Astrocyte of the hippocampus (primary cell): ENCODE measurements around the gene LHFPL5.
A peak's percentile ranks its signal among the peaks of the same experiment; 100 is the strongest.

Experiments
- DNase-seq: peaks from one replicate; pipeline ENCODE4 v3.0.0; 2011; ENCODE audit warnings: low read depth, low spot score

The LHFPL5 gene

DNA sequence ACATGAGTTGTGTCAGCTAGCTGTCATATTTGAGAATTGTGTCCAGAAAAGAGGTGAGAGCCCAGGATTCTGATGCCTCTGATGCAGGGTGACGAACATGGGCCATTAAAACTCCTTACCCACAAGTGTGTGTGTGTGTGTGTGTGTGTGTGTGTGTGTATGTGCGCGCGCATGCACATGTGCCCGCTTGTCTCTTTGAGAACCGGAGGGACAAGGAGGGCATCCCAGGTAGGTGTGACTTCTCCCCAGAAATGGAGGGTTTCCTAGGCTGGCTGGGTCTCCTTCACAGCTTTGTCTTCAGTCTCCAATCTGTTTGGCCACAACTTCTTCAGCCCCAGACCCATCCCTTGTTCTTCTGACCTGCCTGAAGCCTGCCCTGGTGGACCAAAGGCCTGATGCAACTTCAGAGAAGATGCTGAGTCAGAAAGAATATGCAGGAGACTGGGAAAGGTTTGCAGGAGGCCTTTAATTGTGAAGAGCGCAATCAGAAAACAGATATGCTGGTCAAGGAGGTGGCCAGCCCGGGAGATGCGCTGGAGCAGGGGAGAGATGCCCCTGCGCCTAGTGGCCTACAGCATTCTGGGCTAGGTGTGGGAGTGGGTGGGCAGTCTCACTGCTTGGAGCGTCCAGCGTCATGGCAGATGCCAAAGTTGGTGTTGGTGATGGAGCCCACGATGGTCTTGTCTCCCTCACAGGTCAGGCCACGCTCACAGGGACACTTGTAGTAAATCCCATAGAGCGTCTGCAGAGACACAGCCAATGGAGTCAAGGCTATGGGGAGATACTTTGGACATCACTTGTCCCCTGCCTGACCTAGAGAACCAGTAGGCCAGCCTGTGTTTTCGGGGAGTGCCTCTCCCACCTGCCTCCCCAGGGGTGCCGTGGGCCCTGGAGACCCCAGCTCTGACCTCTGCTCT, 10.4 kb upstream of the LHFPL5 start:
- no peak for DNase-seq

DNA sequence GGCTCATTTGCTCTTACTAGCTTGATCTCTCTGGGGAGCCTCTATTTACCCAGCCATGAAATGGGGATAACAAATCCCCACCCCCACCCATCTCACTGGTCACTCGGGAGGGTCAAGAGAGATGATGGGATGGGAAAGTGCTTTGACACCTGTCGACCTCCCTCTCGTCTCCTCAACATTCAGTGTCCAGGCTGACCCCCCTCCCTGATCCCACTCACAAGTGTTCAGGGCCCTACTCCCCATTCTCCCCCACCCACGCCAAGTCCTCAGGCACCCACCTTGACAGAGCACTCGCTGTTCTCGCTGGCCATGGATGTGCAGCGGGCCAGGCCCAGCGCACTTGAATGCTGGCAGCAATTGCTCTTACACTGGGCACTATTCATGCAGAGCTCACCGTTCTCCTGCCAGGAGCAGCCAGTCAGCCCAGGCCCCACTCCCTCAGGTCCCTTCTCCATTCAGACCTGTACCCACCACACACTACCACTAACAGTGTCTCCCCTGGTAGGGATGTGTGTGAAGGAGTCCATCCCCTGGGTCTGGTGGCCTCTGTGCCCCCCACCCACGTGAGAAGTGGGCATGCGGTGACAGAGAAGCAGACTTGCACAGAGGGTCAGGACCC, 9.6 kb upstream of the LHFPL5 start:
- no peak for DNase-seq

DNA sequence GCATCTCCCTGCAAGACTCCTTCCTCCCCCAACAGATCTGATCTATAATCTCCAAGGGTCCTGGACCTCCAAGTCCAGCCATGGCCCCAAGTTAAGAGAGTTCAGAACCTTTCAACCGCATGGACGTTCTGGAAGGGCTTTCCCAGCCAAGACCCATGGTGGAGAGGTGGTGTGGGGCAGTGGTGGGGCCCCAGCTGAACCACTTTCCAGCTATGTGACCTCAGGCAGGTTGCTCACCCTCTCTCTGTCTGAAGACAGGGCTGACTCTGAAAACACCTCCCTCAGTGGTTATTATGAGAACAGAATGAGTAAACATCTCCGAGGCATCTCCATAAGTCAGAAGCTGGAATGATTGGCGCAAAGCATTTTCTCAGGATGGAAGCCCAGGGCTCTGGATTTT, 8.9 kb upstream of the LHFPL5 start:
- no peak for DNase-seq

DNA sequence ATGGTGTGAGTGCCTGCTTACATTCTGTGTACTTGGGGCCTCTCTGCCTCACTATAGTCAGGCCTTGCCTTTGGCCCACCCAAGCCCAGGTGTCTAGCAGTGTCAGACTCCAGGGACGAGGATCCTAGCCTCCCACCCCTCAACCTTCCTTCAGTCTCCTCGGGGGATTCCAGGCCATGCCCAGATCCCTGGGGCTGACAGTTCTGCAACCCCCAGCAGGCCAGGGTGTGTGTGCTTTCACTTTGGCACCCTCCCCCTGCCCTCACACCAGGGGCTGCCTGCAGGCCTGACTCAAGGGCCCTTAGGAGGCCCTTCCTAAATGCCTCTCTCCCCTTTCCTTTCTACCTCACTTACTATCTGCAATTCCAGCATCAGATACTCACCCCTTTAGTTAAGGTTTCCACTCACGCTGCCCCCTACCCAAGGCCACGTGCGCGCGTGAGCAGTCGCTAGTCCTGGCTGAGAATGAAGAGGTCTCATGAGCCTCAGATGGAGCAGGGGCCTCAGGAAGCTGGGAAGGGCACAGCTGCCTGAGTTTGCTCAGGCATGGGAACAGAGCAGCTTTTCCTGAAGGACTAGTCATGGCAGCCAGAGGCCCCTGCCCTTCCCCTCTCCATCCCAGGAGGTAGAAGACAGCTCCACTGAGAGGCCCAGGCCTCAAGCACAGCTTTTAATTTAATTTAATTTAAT, 7.2 kb upstream of the LHFPL5 start:
- DNase-seq = no peak

DNA sequence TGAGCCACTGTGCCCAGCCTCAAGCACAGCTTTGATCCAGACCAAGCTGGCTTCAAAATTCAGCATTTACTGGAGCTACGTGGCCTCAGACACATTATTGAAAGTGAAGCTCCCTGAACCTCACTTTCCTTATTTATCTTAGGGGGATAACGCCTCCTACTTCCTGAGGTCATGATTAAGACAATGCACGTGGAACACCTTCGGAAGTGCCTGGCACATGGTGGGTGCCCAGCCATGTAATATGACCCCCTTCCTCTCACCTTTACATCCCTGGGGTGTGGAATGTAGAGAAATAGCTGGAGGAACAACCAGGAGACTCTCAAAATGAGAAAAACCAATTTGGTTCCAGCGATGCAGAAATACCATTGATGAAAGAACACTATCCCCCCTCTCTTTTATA, 6.4 kb upstream of the LHFPL5 start:
- no peak for DNase-seq

DNA sequence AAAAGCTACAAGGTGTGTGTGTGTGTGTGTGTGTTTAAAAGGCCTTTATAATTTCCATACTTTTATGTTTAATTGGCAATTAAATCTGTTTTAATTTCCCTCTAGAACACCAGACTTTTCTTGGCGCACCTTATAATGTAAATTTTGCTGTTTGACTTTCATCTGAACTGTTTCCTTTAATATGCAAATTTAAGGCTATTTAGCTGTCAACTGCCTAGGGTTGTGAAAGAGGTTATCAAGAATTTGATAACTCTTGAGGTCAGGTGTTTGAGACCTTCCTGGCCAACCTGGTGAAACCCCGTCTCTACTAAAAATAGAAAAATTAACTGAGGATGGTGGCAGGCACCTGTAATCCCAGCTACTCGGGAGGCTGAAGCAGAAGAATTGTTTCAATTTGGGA, 4.0 kb upstream of the LHFPL5 start:
- DNase-seq = no peak

DNA sequence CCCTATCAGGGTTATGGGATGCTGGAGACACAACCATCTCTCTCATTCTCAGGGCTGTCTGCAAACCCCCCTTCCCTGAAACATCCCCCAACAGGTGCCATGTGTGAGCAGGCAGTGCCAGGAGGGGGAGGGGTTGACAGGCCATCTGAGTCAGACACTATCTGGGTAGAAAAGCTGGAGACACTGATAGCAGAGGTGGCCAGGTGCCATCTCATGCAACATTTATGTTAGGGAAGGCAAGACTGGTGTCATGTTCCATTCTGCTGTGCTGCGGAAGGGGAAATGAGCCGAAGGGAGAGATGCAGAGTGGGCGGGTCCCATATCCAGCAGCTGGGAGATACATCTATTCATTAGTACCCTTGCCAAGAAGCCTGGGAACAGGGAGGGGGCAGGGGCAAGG, 3.5 kb downstream of the LHFPL5 start:
- no peak for DNase-seq

DNA sequence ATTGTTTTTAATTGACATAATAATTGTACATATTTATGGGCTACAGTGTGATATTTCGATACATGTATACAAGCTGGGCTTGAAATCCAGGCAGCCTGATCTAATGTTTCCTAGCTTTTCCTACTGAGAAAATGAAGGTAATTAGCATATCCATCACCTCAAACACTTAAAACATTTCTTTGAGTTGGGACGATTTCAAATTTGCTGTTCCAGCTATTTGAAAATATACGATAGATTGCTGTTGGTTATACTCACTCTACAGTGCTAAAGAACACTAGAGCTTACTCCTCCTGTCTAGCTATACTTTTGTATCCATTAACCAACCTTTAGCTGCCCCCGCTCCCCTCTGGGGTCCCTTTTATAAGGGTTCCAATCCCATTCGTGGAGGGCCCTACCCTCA, 4.7 kb downstream of the LHFPL5 start:
- no peak for DNase-seq

DNA sequence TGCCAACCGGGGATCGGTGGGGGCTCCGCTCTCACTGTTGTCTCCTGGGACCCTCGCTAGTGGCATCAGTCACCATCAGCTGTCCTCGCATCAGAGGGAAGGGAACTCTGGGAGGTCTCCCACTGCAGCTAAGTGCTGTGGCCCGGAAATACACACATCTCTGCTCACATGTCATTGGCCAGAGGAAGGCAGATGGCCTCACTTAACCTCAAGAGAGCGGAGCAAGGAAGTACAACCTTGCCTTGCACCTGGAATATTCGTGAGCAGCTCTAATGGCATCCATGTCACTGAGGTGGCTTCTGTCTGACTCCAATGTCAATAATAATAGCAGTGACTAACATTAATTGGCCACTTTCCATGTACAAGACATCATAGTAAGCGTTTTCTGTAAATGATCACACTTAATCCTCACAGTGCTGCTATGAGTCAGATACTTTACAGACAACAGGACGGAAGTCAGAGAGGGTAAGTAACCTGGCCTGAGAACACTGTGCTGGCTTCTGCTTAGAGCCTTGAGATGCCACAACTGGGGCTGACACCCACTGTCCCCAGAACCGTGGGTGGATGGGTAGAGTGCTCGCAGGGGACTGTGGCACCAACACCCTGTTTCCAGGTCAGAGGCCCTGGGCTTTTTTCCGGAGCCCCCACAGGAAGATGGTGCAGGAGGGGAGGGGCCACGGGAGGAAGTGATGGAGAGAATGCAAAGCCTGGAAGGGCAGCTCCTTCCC, 6.0 kb downstream of the LHFPL5 start:
- peak; percentile 72 for DNase-seq

DNA sequence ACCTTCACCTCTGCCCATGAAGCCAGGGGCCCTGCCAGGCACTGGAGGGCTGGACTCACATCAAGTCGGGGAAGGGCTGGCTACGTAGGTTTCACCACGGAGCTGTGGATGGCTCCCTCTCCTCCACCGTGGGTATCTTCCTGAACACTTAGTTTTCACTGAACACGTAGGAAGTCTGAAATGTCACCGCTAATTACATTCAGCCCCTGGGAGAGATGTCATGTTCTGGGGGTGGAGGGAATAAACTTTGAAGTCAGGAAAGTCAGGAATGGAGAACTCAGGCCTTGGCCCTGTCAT, 6.5 kb downstream of the LHFPL5 start:
- DNase-seq = no peak

DNA sequence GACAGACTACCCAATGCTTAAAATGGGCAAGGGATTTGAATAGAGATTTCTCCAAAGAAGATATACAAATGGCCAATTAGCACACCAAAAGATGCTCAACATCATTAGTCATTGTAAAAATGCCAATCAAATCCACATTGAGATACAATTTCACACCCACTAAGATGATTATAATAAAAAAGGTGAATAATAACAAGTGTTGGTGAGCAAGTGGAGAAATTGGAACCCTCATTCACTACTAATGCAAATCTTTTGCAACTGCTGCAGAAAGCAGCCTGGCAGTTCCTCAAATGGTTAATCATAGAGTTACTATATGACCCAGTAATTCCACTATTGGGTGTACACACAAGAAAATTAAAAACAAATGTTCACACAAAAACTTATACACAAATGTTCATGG, 12.4 kb downstream of the LHFPL5 start:
- no peak for DNase-seq

DNA sequence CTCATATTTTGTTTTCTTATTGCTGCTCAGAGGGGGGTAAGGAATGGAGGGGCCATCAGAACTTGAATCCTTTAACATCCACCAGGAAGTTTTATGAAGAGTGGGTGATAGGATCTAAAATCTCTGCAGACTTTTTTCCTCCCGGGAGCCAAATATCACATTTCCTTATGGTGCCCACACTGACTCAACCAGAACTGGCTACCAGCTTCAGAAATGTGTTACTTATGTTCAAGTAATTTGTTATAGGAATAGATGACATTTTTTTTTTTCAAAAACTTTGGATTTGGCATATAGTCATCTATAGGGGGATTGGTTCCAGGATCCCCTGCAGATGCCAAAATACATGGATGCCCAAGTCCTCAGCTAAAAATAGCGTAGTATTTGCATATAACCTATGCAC, 18.4 kb downstream of the LHFPL5 start:
- DNase-seq = no peak

DNA sequence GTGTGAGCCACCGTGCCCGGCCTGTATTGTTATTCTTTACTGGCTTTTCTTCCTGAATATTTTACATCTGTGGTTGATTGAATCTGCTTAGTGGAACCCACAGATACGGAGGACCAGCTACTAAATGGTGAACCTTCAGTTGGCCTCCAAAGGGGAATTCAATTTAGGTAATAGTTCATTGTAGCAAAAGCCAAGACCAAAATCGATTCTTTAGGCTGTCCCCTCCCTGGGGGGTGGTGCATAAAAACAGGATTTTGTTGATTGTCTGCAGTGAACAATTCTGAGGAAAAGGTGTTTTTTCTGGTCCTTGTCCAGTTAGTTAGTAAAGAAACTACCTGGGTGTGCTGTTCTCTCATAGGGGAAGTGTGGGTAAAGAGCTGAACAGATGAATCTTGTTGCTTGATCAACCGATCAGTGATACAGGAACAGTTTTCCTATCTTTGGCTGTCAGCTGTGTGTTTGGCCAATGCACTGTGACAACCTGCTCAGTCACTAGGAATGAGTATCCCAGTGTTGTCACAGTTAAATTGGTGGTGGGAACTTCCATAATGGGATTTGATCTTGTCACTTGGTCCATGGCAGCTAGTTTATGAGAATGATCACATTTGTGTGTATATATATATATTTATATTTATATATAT, 19.5 kb downstream of the LHFPL5 start:
- DNase-seq = no peak

DNA sequence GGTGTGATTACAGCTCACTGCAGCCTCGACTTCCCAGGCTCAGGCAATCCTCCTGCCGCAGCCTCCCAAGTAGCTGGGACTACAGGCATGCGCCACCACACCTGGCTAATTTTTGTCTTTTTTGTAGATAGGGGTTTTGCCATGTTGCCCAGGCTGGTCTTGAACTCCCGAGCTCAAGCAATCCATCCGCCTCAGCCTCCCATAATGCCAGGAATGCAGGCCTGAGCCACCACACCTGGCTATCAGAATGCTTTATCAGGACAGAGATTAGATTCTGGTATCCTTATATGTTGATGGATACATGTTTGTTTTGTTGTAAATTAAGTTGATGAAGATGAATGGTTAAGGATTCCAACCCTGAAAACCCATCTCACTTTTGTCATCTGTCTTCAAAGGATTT, 24.2 kb downstream of the LHFPL5 start:
- no peak for DNase-seq

DNA sequence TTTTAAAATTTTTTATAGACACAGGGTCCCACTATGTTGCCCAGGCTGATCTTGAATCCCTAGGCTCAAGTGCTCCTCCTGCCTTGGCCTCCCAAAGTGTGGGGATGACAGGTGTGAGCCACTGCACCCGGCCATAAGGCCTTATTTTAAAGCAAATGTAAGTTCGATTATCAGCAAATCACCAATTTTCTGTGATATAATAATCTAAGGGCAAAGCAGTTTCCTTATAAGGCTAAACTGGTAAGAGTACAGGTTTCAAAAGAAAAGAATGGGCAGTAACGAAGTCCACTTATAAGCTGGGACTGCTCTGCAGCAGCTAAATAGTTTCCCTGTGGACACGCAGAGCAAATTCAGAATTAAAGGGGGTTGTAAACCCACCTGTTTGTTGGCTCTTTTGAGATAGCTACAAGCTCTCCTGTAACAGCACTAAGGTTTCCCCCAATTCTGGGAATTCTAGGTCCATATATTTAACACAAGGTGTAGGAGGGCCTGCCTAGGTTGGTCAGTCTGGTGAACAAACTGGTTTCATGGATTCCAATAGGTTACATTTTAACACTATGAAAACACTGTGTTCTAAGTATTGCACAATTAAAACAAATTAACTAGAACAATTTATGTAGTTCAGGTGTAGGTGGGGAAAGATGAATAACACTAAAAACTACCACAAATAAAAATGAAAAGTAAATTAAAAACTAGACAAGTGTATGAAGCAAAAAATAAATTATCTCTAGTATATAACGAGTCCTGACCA, 26.3 kb downstream of the LHFPL5 start:
- DNase-seq = no peak

DNA sequence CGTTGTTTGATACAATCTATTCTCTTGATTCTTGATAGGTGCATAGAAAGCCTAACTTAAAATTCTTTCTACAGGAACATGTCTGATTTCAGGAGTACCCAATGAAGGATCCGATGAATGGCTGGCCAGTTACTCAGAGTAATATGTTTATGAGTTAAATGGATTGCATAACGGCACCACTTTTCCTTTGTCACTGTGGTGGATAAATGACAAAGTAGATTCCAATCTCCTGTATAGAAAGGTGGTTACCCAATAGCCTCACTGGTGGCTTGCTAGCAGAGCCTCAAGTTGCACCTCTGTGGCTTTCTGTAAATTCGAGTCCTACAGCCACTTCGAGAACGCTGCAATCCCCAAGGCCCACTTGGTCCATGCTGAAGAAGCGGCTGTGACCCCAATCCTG, 28.4 kb downstream of the LHFPL5 start:
- DNase-seq = peak; percentile 9

DNA sequence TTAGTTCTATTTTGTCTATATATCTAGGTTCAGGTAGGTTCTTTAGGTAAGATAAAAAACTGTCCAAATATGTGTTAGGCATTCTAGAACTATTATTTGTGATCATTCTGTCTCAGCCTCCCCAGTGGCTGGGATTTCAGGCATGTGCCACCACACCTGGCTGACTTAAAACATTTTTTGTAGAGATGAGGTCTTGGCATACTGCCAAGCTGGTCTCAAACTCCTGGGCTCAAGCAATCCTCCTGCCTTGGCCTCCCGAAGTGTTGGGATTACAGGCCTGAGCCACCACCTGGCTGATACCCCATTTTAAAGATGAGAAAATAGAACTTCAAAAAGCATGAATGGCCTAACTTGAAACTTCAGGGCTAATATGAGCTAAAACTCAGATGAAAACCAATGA, 33.9 kb downstream of the LHFPL5 start:
- no peak for DNase-seq

DNA sequence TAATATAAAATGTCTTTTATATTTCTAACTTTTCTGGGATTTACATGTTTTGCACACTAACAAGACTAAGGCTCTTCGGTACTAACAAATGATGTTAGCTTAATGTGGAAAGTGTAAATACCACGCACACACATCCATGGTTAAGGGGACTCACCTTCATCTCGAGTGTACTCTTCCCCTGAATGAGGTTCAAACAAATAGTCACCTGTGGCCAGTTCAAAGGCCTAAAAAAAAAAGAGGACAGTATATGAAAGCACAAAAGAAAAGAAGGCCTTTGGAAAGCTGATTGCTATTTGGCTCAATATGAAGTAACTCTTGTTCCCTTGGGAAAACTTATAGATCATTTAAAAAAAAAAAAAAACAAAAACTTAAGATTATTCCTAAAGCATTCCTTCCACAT, 37.2 kb downstream of the LHFPL5 start:
- no peak for DNase-seq

DNA sequence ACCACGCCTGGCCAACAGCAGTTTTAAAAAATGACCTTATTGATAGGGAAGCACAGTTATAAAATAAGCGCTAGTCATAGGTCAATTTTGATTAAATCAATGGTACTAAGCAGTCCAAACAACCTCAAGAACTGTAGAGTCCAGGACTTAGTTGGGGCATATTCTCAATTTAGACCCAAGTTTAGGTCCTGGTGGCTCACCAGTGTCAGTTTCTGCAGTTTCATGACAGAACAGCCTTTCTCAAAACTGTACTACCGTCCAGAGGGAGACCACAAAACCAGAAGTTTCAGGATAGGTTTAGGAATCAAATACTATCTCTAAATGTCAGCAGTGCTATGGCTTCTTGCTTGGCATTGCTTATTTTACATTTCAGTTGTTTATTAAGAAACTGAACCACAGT, 39.1 kb downstream of the LHFPL5 start:
- DNase-seq = no peak

DNA sequence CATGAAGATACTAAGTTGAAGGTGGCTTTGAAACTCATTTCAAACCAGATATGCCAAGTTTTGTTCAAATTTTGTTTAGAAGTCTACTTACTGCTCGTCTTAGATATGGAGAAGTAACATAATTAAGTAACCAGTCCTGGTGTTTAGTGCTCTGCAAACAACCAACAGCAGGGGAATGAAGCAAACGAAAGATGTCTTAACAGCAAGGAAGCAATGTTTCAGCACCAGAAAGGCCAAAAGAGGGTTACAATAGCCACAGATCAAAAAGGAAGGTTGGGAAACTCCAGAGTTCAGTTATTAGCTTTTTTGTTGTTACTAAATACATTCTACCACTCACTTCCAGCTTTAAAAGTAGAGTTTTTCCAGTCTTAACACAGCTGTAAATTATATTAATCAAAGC, 45.1 kb downstream of the LHFPL5 start:
- no peak for DNase-seq

DNA sequence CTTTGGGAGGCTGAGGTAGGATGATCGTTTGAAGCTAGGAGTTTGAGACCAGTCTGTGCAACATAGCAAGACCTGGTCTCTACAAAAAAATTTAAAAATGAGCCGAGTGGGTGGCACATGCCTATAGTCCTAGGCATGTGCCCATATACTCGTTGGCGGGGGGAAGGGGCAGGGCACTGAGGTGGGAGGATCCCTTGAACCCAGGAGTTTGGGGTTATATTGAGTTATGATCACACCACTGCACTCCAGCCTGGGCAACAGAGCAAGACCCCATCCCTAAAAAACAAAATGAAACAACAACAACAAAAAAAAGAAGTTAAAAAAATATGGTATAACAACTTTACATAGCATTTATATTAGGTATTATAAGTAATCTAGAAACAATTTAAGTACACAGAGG, 47.8 kb downstream of the LHFPL5 start:
- DNase-seq = no peak
